HepG2 (cell line): Measurements from ENCODE around the gene AAMP. TPM values are rescaled to one million over a fixed set of nuclear protein-coding genes. Genes with fewer than 3 reads are reported as not detected.

Source experiments
- ATRX ChIP-seq: sonication (generic); formaldehyde crosslinking; IDR thresholded peaks from 2 replicates; pipeline ENCODE4 v1.4.0; 2020; ENCODE audit warnings: missing genetic modification reagents, borderline replicate concordance
- BCL6 ChIP-seq: IDR thresholded peaks from 2 replicates; pipeline ENCODE4 v1.6.1; 2016; ENCODE audit warnings: missing genetic modification reagents, missing compliant biosample characterization
- FIP1L1 ChIP-seq: fragments of 200-400 bp; formaldehyde crosslinking; IDR thresholded peaks from 2 replicates; pipeline ENCODE4 v1.6.1; 2018; ENCODE audit warnings: low read depth, mild to moderate bottlenecking, low read length, moderate library complexity, borderline replicate concordance; ENCODE audit not compliant: insufficient read depth
- HNF4G ChIP-seq, 2 experiments: sonication (generic) in 1 of 2; formaldehyde crosslinking in 1 of 2; IDR thresholded peaks; 2 replicates each; pipeline versions ENCODE4 v1.4.0 to v1.6.1; 2011 to 2020; ENCODE audit warnings: borderline replicate concordance in 2 of 2, low read depth in 2 of 2, mild to moderate bottlenecking in 2 of 2, low read length in 1 of 2, missing genetic modification reagents in 1 of 2, moderate library complexity in 1 of 2
- RBAK ChIP-seq: sonication (generic); formaldehyde crosslinking; IDR thresholded peaks from 2 replicates; pipeline ENCODE4 v1.5.1; 2020; ENCODE audit warnings: mild to moderate bottlenecking, missing genetic modification reagents
- RELA ChIP-seq: sonication (generic); formaldehyde crosslinking; IDR thresholded peaks from 2 replicates; pipeline ENCODE4 v1.4.0; 2020; ENCODE audit warnings: missing genetic modification reagents
- YEATS2 ChIP-seq: sonication (generic); formaldehyde crosslinking; IDR thresholded peaks from 2 replicates; pipeline ENCODE4 v1.4.0; 2020; ENCODE audit warnings: missing genetic modification reagents, borderline replicate concordance
- ZBTB40 ChIP-seq, 2 experiments: fragments of 450-650 bp in 1 of 2; sonication (generic) in 1 of 2; formaldehyde crosslinking in 1 of 2; IDR thresholded peaks; 2 replicates each; pipeline versions ENCODE4 v1.6.1 to v1.8.0; 2016 to 2022; ENCODE audit warnings: antibody characterized with exemption in 1 of 2, mild to moderate bottlenecking in 1 of 2, missing genetic modification reagents in 1 of 2
- ZNF3 ChIP-seq: IDR thresholded peaks from 2 replicates; pipeline ENCODE4 v1.7.0; 2017; ENCODE audit warnings: inconsistent platforms
- ZNF362 ChIP-seq: sonication (generic); formaldehyde crosslinking; IDR thresholded peaks from 2 replicates; pipeline ENCODE4 v1.4.0; 2020; ENCODE audit warnings: missing genetic modification reagents, mild to moderate bottlenecking, borderline replicate concordance
- ZNF563 ChIP-seq: sonication (generic); formaldehyde crosslinking; IDR thresholded peaks from 2 replicates; pipeline ENCODE4 v1.8.0; 2022; ENCODE audit warnings: mild to moderate bottlenecking, moderate library complexity, missing genetic modification reagents
- ZNF674 ChIP-seq: sonication (generic); formaldehyde crosslinking; IDR thresholded peaks from 2 replicates; pipeline ENCODE4 v1.5.0; 2020; ENCODE audit warnings: low read depth, mild to moderate bottlenecking, missing genetic modification reagents
- ZNF703 ChIP-seq: sonication (generic); formaldehyde crosslinking; IDR thresholded peaks from 2 replicates; pipeline ENCODE4 v1.5.1; 2020; ENCODE audit warnings: missing genetic modification reagents, mild to moderate bottlenecking, moderate library complexity, borderline replicate concordance
- ZNF841 ChIP-seq: sonication (generic); formaldehyde crosslinking; IDR thresholded peaks from 2 replicates; pipeline ENCODE4 v1.8.1; 2023; ENCODE audit warnings: missing genetic modification reagents, borderline replicate concordance
- ZNF878 ChIP-seq: sonication (generic); formaldehyde crosslinking; IDR thresholded peaks from 2 replicates; pipeline ENCODE4 v1.8.1; 2023; ENCODE audit warnings: mild to moderate bottlenecking, missing genetic modification reagents, moderate library complexity
- polyA plus RNA-seq, 8 experiments: library from polyadenylated mRNA; depleted of rRNA in 3 of 8; stranded (reverse) in 7 of 8; unstranded in 1 of 8; fragments of >200 nt; fragmentation: Illumina TruSeq in 4 of 8; extraction: Trizol in 4 of 8; gene quantifications; 2 replicates each; pipeline versions ENCODE4 v1.2.1 to v1.2.3, GENCODE V29; 2011 to 2016; ENCODE audit warnings: low read depth in 4 of 8, missing spikeins in 1 of 8, mixed read lengths in 1 of 8; ENCODE audit not compliant: insufficient read depth in 1 of 8
- total RNA-seq, 5 experiments: library from RNA; depleted of rRNA; stranded (reverse); fragments of >200 nt; fragmentation: Illumina TruSeq; extraction: Trizol; gene quantifications; 2 replicates each; pipeline ENCODE4 v1.2.3, GENCODE V29; 2016; ENCODE audit warnings: low read depth in 1 of 5
- TF ChIP-seq, protein P1 (sequence below): sonication (generic); formaldehyde crosslinking; IDR thresholded peaks from 2 replicates; pipeline ENCODE4 v1.5.0; 2020; ENCODE audit warnings: missing genetic modification reagents

AAMP gene
- total and polyA plus RNA-seq, 2 of the 13 experiments (the other 11 are each of a cell fraction or from before 2014, with no cell fraction given) = 110 to 186 TPM

GRCh38 chr2:218301176-218301819 lies 31.4 kb upstream of the AAMP start (continued):
- TF ChIP-seq HNF4G (IDR thresholded peaks at IDR 0.05; ENCODE audit: borderline replicate concordance, low read depth, low read length) (no peak), HNF4G (CRISPR knock-in tag; IDR thresholded peaks at IDR 0.05; ENCODE audit: borderline replicate concordance, low read depth) (no peak), ZNF703 (CRISPR knock-in tag) (no peak), RELA (CRISPR knock-in tag) (peak; percentile 83), ZNF674 (no peak), RBAK (CRISPR knock-in tag) (no peak), ZNF878 (CRISPR knock-in tag) (no peak), BCL6 (CRISPR knock-in tag) (peak; percentile 74), ZNF3 (CRISPR knock-in tag) (peak; percentile 57; the same call in 1 of the 2 replicates), ZNF841 (CRISPR knock-in tag) (no peak), FIP1L1 (no peak), ATRX (CRISPR knock-in tag) (no peak), ZNF362 (peak; percentile 43; the same call in 1 of the 2 replicates), ZNF563 (CRISPR knock-in tag) (no peak), ZBTB40 (IDR thresholded peaks at IDR 0.05) (no peak), ZBTB40 (CRISPR knock-in tag; IDR thresholded peaks at IDR 0.05) (no peak; the same call in 1 of the 2 replicates), YEATS2 (peak; percentile 71; the same call in 1 of the 2 replicates)
- TF ChIP-seq, protein P1, sequence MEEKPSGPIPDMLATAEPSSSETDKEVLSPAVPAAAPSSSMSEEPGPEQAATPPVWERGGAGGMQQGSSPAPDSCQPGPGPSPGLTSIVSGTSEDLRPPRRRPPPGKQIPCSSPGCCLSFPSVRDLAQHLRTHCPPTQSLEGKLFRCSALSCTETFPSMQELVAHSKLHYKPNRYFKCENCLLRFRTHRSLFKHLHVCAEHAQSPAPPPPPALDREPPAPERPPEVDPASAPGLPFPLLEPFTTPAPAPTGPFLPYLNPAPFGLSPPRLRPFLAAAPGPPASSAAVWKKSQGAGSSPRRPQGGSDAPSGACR = no peak
